H1 (cell line): ENCODE measurements around the gene OSCP1. TPM values are rescaled to one million over a fixed set of nuclear protein-coding genes. Genes with fewer than 3 reads are reported as not detected.

Experiments
- BACH1 ChIP-seq: IDR thresholded peaks from 2 replicates; pipeline ENCODE4 v1.6.1; 2012; ENCODE audit warnings: low read length, improper control_type of control experiment
- CBX8 ChIP-seq: fragments of 300-800, 300-1000 bp; sonication (generic); IDR thresholded peaks from 2 replicates; pipeline ENCODE4 v1.7.1; 2016; ENCODE audit warnings: low read depth, low read length, borderline replicate concordance
- CEBPB ChIP-seq: IDR thresholded peaks from 2 replicates; pipeline ENCODE4 v1.6.1; 2012; ENCODE audit warnings: low read depth, low read length
- CHD1 ChIP-seq: IDR thresholded peaks from 2 replicates; pipeline ENCODE4 v1.6.1; 2012; ENCODE audit warnings: low read depth, low read length, improper control_type of control experiment
- CREB1 ChIP-seq: IDR thresholded peaks from 2 replicates; pipeline ENCODE4 v1.6.1; 2012; ENCODE audit warnings: inconsistent platforms
- EGR1 ChIP-seq: IDR thresholded peaks from 2 replicates; pipeline ENCODE4 v1.6.1; 2011; ENCODE audit warnings: low read depth, low read length, borderline replicate concordance
- FOSL1 ChIP-seq: IDR thresholded peaks from 2 replicates; pipeline ENCODE4 v1.6.1; 2011; ENCODE audit warnings: mild to moderate bottlenecking, low read depth, low read length, moderate library complexity; ENCODE audit not compliant: insufficient read depth
- KDM1A ChIP-seq: fragments of 200-600, 300-600 bp; sonication (generic); IDR thresholded peaks from 2 replicates; pipeline ENCODE4 v1.7.1; 2016; ENCODE audit warnings: mild to moderate bottlenecking, low read length, borderline replicate concordance
- MAFK ChIP-seq: IDR thresholded peaks from 2 replicates; pipeline ENCODE4 v1.6.1; 2012; ENCODE audit warnings: low read depth, mild to moderate bottlenecking, improper control_type of control experiment, low read length
- PHF8 ChIP-seq: fragments of 200-600 bp; sonication (generic); conservative IDR thresholded peaks from 2 replicates; pipeline ENCODE4 v1.7.1; 2012; ENCODE audit warnings: low read depth, mild to moderate bottlenecking, inconsistent platforms, low read length, moderate library complexity
- POLR2A ChIP-seq, 2 experiments: IDR thresholded peaks; 1 replicate in 1 of 2; 2 replicates in 1 of 2; pipeline ENCODE4 v1.6.1; 2011; ENCODE audit warnings: low read depth in 2 of 2, low read length in 2 of 2, mild to moderate bottlenecking in 2 of 2; ENCODE audit errors: control extremely low read depth in 1 of 2
- POU5F1 ChIP-seq: IDR thresholded peaks from 2 replicates; pipeline ENCODE4 v1.6.1; 2011; ENCODE audit warnings: low read depth, mild to moderate bottlenecking, low read length, moderate library complexity
- RFX5 ChIP-seq: IDR thresholded peaks from 2 replicates; pipeline ENCODE4 v1.6.1; 2011; ENCODE audit warnings: low read depth, low read length, improper control_type of control experiment, borderline replicate concordance
- SIRT6 ChIP-seq: IDR thresholded peaks from one replicate; pipeline ENCODE4 v1.7.1; 2012; ENCODE audit warnings: low read length, inconsistent platforms
- SIX5 ChIP-seq: IDR thresholded peaks from 2 replicates; pipeline ENCODE4 v1.6.1; 2011; ENCODE audit warnings: mild to moderate bottlenecking, low read depth, low read length
- SP4 ChIP-seq: IDR thresholded peaks from 2 replicates; pipeline ENCODE4 v1.6.1; 2012; ENCODE audit warnings: low read length, inconsistent platforms
- SRF ChIP-seq: IDR thresholded peaks from 2 replicates; pipeline ENCODE4 v1.6.1; 2011; ENCODE audit warnings: mild to moderate bottlenecking, low read depth, low read length, moderate library complexity
- SUZ12 ChIP-seq: fragments of 200-600 bp; sonication (generic); IDR thresholded peaks from 2 replicates; pipeline ENCODE4 v1.6.1; 2012; ENCODE audit warnings: mild to moderate bottlenecking, inconsistent platforms, low read length, moderate library complexity, mixed read lengths
- TAF7 ChIP-seq: optimal IDR thresholded peaks from 2 replicates; pipeline ENCODE3; 2011; ENCODE audit warnings: low read depth, mild to moderate bottlenecking, inconsistent platforms, low read length, moderate library complexity, borderline replicate concordance
- YY1 ChIP-seq: IDR thresholded peaks from 2 replicates; pipeline ENCODE4 v1.6.1; 2011; ENCODE audit warnings: low read depth, mild to moderate bottlenecking, low read length
- polyA plus RNA-seq, 7 experiments: library from polyadenylated mRNA; depleted of rRNA in 3 of 7; stranded (reverse) in 5 of 7; unstranded in 2 of 7; fragments of >200 nt in 5 of 7; fragments of 200-250 nt in 2 of 7; gene quantifications; 1 replicate in 5 of 7; 2 replicates in 1 of 7; 4 replicates in 1 of 7; pipeline versions ENCODE4 v1.2.1 to v1.2.3, GENCODE V29; 2011 to 2013; ENCODE audit warnings: missing spikeins in 2 of 7, mixed read lengths in 2 of 7
- total RNA-seq: library from RNA; stranded (reverse); fragmentation: NEBNext Ultra II Directional; extraction: Animal tissue kit (Norgen Biotek cat#: 25700); gene quantifications from 2 replicates; pipeline ENCODE4 v1.2.1, GENCODE V29; 2021
- TF ChIP-seq, protein P1 (sequence below): IDR thresholded peaks from 2 replicates; pipeline ENCODE4 v1.6.1; 2012; ENCODE audit warnings: low read length, inconsistent platforms
- TF ChIP-seq, protein P2 (sequence below), 3 experiments: IDR thresholded peaks; 1 replicate in 2 of 3; 2 replicates in 1 of 3; pipeline versions ENCODE4 v1.5.1 to v1.6.1; 2011; ENCODE audit warnings: low read length in 3 of 3, mild to moderate bottlenecking in 3 of 3, inconsistent platforms in 2 of 3, low read depth in 1 of 3, moderate library complexity in 1 of 3; ENCODE audit not compliant: insufficient read depth in 1 of 3; ENCODE audit errors: control extremely low read depth in 1 of 3

The OSCP1 gene
- total and polyA plus RNA-seq, 2 of the 8 experiments (the other 6 are each of a cell fraction or from before 2014, with no cell fraction given) = 1.8 to 3.3 TPM

DNA sequence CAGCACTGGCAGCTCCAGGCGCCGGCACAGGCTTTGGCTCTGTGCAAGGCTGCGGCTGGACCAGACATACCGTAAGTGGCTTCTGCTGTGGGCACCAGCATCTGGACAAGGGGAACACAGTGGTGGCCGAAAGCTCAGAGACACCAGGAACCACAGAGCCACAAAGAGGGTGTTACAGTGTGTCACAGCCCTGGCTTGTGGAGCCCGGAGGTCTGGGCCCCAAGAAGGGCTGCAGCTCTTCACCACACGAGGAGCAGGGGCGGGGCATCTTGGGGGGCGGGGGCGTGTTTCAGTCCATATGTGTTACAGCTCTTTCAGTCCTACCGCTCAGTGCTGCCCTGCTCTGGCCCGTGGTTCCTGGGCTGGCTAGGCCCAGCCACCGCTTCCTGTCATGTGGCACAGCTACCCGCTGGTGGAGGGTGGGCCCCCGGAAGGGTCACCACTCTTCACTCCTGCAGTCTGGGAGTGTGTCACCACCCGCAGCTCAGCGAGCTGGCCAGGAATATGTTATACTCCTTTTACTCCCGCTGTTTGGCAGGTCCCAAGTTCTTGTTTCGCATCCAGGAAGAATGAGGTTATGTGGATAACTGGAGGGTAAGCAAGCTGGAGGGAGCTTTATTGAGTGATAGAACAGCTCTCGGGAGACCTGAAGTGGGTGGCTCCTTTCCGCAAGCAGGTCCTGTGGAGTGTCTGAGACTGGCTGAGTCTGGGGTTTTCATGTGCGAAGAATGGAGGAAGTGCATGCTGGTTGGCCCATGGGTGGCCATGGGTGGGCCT lies 49.2 kb downstream of the OSCP1 start (continued):
- TF ChIP-seq SUZ12 (no peak), CBX8 (no peak), MAFK (no peak), CHD1 (no peak), SIX5 (peak; percentile 25; the same call in 1 of the 2 replicates), CREB1 (peak; percentile 52; the same call in 1 of the 2 replicates), CEBPB (no peak), POLR2A (IDR thresholded peaks at IDR 0.05; ENCODE audit: control extremely low read depth in 1 of 2, low read depth in 2 of 2, low read length in 2 of 2) (peak; percentile 74 to 91), EGR1 (no peak), YY1 (0 out of 2 replicates have a peak, but pooled peaks have one; percentile 16), POU5F1 (no peak), PHF8 (peak; percentile 62), SRF (no peak), TAF7 (peak; percentile 24), RFX5 (peak; percentile 17; the same call in 1 of the 2 replicates), KDM1A (no peak), FOSL1 (no peak), SP4 (no peak), BACH1 (no peak), SIRT6 (no peak)
- TF ChIP-seq, protein P1, sequence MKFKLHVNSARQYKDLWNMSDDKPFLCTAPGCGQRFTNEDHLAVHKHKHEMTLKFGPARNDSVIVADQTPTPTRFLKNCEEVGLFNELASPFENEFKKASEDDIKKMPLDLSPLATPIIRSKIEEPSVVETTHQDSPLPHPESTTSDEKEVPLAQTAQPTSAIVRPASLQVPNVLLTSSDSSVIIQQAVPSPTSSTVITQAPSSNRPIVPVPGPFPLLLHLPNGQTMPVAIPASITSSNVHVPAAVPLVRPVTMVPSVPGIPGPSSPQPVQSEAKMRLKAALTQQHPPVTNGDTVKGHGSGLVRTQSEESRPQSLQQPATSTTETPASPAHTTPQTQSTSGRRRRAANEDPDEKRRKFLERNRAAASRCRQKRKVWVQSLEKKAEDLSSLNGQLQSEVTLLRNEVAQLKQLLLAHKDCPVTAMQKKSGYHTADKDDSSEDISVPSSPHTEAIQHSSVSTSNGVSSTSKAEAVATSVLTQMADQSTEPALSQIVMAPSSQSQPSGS = 0 out of 2 replicates have a peak, but pooled peaks have one; percentile 16
- TF ChIP-seq, protein P2, sequence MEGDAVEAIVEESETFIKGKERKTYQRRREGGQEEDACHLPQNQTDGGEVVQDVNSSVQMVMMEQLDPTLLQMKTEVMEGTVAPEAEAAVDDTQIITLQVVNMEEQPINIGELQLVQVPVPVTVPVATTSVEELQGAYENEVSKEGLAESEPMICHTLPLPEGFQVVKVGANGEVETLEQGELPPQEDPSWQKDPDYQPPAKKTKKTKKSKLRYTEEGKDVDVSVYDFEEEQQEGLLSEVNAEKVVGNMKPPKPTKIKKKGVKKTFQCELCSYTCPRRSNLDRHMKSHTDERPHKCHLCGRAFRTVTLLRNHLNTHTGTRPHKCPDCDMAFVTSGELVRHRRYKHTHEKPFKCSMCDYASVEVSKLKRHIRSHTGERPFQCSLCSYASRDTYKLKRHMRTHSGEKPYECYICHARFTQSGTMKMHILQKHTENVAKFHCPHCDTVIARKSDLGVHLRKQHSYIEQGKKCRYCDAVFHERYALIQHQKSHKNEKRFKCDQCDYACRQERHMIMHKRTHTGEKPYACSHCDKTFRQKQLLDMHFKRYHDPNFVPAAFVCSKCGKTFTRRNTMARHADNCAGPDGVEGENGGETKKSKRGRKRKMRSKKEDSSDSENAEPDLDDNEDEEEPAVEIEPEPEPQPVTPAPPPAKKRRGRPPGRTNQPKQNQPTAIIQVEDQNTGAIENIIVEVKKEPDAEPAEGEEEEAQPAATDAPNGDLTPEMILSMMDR (IDR thresholded peaks at IDR 0.05; ENCODE audit: control extremely low read depth in 1 of 3, insufficient read depth in 1 of 3, low read depth in 1 of 3, low read length in 3 of 3) = no peak
